GM21390 (cell line): ENCODE data around the gene PFKL.
"Not testable (repeated sequence)": the region's sequence is repeated elsewhere in the genome, so short reads cannot be mapped to it uniquely, and the experiment has no call there.

Source experiments
- ATAC-seq: cut with Tn5 transposase; IDR thresholded peaks from one replicate; pipeline ENCODE4 v1.9.1; 2021; ENCODE audit not compliant: unreplicated experiment

Gene PFKL

DNA sequence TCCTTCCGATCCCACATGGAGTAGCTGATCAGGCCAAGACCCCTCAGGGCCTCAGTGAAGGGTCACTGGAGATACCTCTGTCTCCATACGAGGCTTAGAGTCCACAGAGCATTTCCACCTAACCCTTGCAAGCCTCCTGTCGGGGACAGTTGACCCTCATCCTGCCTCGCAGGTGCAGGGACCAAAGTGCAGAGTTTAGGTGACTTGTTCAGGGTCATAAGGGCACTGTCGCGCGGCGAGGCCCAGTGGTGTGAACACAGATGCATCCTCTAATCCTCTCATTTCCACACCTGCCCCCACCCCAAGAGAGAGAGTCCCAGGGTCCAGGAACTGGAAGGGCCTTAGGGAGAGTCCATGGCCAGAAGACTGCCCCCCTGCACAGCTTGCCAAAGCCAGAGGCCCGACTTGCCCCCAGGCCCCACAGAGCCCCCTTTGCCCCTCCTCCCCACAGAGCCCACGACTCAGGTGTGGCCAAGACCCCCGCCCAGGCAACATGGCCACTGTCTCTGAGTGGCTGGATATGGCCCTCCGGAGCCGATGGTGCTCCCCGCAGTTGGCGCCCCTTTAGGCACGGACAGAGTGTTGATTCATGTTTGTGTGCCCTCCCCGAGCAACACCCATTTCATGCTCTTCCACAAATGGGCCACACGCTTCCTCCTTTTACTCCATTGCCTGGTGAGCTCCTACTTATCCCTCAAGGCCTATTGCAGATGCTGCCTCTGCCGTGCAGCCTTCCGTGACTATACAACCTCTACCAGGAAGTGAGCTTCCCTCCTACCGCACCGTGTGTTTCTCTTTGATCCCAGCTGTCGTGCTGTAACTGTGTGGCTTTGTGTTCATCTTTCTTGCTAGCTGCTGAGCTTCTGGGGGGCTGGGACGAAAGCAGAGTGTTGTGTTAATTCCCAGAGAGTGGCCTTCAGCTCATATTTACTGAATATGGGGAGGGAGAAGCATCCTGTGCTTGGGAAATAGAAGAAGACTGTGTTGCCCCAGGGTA, 55.2 kb downstream of the PFKL start:
- no peak for ATAC-seq

DNA sequence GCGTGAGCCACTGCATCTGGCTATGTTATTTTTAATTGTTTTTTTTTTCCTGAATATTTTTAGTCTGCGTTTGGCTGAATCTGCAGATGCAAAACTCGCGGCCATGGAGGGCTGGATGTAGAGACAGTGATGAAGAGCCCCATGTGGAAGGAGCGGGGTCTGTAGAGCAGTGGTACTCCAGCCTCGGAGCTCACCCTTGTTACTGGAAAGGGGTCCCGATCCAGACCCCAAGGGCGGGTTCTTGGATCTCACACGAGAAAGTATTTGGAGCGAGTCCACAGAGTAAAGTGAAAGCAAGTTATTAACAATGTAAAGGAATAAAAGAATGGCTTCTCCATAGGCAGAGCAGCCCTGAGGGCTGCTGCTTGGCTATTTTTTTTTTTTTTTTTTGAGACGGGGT, 56.3 kb downstream of the PFKL start:
- no peak for ATAC-seq

DNA sequence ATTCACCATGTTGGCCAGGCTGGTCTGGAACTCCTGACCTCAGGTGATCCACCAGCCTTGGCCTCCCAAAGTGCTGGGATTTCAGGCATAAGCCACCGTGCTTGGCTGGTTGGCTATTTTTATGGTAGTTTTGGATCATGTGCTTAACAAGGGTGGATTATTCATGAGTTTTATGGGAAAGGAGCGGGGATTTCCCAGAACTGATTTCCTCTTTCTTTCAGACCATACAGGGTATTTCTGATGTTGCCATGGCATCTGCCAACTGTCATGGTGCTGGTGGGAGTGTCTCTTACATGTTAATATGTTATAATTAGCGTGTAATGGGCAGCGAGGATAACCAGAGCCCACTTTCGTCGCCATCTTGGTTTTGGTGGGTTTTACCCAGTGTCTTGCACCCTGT, 56.8 kb downstream of the PFKL start:
- no peak for ATAC-seq

DNA sequence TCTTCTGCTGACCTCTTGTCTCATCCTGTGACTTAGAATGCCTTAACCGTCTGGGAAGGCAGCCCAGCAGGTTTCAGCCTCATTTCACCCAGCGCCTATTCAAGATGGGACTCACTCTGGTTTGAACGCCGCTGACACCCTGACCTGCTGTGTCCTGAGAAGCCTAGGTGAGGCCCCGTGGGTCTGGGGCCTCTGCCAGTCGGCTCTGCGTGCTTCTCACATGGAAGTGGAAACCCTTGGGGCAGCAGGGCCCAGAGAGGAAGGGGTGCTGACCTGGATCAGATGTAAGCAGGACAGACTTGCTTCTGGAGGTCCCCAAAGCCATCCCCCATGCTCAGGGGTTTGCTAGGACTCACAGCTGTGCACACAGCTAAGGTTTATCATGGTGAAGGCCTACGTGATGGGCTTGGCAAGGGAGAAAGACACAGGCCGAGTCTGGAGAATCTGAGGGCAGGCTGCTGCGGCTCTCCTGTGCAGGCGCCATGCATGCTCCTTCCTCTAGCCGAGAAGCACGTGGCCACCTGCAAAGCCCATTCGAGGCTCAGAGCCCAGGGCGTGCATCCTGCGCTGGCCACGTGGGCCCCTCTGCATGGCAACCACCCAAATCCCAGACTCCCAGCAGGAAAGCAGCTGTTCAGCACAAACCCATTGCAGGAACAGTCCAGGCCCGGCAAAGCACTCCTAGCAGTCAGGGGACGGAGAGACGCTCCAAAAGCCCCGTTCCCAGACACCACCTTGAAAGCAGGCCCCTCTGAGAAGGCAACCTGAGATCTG, 57.4 kb downstream of the PFKL start:
- ATAC-seq = no peak

DNA sequence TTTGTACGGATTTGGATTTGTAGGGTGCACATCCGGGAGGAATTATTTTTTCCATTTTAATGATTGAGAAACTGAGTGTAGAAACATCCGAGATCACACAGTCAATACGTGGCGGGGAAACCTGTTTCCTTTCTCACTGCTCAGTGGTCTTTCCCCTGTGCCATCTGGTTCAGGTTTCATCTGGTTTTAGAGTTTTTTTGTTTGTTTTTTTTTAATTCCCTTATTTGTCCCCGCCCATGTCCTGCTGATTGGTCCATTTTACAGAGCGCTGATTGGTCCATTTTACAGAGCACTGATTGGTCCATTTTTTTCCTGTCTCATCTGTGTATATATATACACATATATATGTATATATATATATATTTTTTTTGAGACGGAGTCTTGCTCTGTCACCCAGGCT, 59.5 kb downstream of the PFKL start:
- ATAC-seq = no peak

DNA sequence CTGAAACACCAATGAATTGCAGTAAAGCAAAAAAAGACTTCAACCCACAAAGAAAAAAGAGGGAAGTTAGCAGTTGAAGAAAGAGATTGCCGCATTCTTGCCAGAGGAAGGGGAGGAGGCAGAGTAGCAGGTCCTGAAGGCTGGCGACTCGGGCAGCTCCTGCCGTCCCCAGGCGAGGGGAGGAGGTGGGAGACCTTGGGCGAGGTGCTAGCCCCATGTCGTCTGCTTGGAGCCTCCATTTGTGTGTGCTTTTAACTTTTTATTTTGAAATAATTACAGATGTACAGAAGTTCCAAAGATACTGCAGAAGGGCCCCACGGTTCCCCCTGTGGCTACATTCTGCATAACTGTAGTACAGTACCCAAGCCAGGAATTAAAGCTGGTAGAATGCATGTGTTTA, 60.3 kb downstream of the PFKL start:
- ATAC-seq = no peak

DNA sequence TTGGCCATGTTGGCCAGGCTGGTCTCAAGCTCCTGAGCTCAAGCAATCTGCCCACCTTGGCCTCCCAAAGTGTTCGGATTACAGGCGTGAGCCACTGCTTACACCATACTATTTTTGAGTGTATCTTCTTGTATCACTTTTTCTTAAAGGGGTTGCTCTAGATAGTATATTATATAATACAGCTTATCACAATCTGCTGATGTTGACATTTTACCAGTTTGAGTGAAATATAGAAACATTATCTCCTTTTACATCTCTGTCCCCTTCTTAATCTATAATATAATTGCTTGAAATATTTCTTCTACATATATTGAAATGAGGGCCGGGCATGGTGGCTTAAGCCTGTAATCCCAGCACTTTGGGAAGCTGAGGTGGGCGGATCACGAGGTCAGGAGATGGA, 62.0 kb downstream of the PFKL start:
- not testable (repeated sequence) for ATAC-seq

DNA sequence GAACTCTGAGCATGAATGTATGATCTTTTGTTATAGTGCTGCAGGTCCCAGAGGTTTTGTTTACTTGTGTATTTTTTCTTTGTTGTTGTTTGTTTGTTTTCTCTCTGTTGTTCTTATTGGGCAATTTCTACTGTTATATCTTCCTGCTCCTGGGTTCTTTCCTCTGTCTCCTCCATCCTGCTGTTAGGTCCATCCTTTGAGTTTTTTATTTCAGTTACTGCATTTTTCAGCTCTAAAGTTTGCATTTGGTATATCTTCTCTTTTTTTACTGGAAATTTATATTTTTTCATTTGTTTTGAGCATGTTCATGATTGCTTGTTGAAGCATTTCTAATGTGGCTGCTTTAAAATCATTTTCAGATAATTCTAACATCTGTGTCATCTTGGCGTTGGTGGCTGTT, 63.4 kb downstream of the PFKL start:
- no peak for ATAC-seq

DNA sequence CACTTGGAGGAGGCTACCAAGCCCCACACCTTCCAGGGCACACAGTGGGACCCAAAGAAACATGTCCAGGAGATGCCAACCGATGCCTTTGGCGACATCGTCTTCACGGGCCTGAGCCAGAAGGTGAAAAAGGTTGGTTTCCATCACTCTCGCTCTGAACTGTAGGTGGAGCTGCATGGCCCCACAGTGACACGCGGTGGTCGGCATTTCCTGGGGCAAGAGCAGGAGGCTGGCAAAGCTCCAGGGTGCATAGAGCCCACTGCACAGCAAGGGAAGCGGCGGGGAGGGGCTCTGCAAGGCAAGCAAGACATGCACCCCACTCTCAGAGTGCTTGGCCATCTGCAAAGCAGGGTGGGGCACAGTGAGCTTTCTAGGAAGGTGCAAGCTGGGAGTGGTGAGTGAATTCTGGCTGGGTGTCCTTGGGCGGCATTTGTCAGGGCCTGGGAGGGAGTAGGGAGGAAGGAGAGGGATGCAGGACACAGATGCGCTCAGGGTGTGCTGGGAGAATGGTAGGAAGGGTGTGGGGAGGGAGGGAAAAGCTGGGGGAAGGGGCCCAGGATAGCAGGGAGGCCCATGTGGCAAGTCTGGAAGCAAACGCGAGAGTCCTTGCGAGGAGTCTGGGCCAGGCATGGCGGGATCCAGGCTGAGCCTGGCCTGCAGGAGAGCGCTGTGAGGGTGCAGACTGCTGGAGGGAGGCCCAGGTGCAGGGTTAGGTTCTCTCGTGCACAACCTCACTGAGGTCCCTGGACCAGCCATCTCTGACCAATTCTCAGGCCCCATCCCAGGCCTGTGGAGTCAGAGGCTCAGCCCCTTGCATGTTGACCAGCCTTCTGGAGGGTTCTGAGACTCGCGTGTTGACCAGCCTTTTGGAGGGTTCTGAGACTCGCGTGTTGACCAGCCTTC, 64.5 kb downstream of the PFKL start:
- ATAC-seq = no peak

DNA sequence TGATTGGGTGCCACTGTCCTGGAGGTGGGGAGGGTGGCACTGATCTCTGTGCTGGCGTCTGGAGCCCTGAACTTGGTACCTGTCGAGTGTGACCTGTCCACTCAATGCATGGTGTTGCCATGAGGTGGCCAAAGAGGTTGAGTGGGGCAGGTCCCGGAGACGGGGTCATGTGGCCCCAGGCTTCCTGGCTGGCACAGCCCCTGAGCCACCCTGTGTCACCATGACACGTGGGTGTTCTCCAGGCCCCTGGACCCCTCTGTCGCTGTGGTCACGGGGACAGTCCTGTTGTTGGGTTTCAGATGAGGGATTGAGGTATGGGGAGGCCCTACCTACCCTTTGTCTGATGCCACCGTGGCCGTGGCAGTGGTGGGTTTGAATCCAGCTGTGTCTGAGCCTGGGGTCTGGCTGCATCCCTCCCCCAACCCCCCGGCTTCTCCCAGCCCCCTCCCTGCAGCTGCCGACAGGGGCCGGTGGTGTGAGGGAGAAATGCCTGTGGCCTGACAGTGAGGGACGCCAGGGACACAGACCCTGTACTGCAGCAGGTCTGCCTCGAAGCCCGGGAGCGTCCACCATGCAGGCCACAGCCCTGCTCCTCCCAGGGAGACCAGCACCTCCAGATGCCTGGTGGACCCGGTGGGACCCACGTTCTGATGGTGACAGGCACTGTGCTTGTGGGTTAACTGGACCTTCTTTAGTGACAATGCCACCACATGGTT, 65.6 kb downstream of the PFKL start:
- no peak for ATAC-seq

DNA sequence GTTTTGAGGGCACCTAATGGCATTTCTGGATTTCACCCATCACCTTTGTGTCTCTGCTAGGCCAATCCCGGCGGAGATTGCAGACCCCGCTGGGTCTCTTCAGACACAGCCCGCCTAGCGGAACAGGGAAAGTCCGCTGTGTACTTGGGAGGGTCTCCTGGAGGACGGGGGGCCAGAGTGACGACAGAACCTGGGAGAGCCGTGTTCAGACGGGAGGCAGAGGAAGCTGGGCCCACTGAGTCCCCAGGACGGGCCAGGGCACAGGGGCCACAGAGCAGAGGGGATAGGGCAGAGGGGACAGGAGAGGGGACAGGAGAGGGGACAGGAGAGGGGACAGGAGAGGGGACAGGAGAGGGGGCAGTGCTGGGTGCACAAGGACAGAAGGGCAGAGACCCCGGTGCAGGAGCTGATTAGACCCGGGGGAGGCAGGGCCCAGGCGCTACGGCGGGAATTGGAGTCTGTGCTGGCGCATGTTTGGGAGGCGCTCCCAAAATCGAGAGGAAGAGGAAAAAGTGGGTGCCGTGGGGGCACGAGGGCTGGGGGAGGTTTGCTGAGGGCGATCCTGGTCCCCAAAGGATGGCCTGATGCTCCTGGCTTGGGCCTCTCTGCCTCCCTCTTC, 66.2 kb downstream of the PFKL start:
- no peak for ATAC-seq

DNA sequence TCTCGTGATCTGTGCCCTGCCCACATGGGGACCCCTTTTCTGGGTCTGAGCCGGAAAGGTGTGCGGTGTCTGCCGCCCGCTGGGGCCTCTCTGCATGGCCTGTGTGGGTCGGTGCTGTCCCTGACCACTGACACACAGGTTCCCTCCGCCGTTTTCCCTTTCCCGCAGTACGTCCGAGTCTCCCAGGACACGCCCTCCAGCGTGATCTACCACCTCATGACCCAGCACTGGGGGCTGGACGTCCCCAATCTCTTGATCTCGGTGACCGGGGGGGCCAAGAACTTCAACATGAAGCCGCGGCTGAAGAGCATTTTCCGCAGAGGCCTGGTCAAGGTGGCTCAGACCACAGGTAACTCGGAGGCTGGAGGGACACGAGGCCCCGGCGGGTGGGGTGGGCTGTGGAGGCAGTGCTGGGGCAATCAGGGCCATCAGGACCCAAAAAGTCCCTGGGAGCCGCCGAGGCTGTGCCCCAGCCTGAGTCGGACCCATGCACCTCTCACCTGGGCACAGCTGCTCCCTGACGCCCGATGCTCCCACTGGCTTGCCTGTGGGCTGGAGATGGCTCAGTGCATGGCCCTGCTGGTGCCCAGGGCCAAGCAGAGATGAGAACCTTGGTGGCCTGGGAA, 66.8 kb downstream of the PFKL start:
- ATAC-seq = no peak

DNA sequence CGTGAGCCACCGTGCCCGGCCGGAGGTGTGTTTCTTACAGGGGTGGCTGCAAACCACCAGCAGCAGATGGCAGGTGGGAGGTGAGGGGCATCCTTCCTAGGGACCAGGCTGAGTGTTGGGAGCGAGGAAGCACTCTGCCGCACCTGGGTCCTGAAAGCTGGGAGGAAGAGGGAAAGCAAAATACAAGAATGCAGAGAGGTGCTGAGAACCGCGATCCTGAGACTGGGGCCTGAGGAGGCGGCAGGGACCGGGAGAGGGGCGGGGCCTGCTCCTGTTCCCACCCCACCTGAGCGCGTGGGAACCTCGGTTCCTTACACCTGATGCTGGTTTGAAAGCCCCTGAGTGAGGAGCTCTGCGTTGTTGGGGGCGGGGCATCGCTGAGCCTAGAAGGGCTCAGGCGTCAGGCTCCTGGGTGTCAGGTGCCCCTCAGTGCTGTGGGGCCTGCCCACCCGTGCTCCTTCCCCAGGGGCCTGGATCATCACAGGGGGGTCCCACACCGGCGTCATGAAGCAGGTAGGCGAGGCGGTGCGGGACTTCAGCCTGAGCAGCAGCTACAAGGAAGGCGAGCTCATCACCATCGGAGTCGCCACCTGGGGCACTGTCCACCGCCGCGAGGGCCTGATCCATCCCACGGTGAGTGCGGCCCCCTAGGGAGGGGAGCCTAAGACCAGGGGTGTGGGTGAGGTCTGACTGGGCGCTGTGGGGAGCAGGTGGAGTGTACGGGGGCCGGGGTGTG, 69.0 kb downstream of the PFKL start:
- no peak for ATAC-seq

DNA sequence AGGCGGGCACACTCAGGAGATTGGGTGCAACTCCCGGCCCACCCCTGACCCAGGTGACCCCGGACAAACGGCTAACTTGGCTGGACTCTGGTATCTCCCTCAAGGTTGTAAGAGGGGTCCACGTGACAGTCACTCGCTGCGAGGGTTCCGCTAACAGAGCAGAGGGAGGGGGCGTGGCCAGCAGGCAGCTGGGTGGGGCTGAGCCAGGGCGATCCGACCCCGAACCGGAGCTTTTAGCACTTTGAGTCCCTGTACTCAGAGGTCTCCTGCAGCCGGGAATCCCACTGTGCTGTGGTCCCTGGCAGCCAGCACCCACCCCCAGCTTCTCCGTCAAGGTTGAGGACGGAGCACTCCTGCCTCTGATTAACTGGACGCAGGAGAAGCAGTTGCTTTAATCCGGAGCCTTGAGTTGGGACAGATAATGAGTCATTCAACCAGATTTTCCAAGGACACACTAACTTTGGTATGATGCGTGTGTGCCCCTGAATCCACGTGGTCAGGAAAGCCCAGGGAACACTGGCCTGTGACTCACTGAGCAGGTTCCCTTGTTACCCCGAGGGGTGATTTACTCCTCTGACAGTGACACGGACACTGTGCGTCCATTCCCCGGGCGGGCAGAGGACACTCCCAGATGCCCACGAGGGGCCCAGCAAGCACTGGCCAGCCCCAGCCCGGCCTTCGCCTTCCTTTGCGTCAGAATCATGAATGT, 70.3 kb downstream of the PFKL start:
- ATAC-seq = no peak

DNA sequence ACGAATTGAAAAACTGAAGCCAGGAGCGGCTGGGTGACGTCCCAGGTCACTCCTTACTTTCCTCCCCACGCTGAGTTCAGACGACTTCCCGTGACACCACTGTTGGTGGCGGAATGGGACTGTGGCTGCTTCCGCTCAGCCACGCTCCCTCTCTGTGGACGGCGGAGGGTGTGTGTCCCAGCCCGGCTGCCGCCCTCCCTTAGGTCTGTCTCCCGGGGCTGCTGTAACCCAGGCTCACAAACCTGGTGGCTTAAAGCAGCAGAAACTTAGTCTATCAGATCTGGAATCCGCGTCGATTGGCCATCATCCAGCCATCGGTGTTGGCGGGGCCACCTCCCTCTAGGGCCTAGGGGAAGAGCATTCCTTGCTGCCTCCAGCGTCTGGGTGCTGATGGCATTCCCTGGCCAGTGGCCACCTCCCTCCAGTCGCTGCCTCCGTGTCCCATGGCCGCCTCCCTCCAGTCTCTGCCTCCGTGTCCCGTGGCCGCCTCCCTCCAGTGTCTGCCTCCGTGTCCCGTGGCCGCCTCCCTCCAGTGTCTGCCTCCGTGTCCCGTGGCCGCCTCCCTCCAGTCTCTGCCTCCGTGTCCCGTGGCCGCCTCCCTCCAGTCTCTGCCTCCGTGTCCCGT, 71.0 kb downstream of the PFKL start:
- ATAC-seq = no peak

DNA sequence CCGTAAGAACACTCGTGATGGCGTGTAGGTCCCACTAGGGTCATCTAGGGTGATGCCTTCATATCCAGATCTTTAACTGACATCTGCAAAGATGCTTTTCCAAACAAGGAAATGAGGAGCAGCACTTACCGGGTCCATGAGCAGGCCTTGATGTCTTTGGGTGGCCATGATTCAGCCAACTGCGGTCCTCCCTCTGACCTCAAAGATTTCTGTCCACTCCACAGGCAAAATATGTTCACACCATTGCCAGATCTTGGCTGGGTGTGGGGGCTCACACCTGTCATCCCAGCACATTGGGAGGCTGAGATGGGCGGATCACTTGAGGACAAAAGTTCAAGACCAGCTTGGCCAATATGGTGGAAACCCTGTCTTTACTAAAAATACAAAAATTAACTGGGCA, 71.7 kb downstream of the PFKL start:
- no peak for ATAC-seq

DNA sequence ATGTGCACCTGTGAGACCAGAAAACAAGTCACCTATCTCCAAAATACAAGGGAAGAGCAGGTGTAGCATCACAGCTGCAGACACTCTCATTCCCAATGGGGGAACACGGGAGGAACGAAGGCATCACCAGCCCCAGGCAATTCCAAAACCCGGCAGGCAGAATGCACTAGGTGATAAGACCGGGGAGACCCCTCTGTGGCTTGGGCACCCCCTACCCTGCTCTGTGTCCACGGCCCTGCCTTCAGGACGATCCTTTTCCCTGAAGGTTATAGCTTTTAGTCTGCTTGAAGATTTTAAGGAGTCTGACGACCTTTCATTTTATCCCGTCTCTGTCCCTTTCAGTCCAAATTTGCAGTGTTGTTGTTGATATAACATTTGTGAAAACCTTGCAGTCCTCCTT, 72.8 kb downstream of the PFKL start:
- ATAC-seq = no peak
